K562 (cell line): ENCODE results near the gene ZFAND2A. TPM values are rescaled to one million over a fixed set of nuclear protein-coding genes. Genes with fewer than 3 reads are reported as not detected.

Experiments
- ATAC-seq: fragments of 200-7000 bp; cut with Tn5 transposase; 3 replicates; pipeline ENCODE4 v1.9.1; 2020; ENCODE audit warnings: moderate library complexity
- BruUV-seq: library from RNA; stranded (reverse); fragments of 400-500 nt; replicated peaks from 2 replicates; lab custom pipeline; 2021; lab: Mats Ljungman, UMichigan
- CTCF ChIA-PET: fragments of 300-600 bp; formaldehyde crosslinking; extraction: SDS; loops from one replicate; lab custom pipeline; 2021; ENCODE audit warnings: low intra/inter-chr PET ratio; lab: Yijun Ruan, JAX
- POLR2A ChIA-PET: fragments of 300-600, 350-650 bp; sonication (Branson Sonifier 250); formaldehyde crosslinking; extraction: SDS; loops from one replicate; lab custom pipeline; 2021; ENCODE audit warnings: antibody characterized with exemption, inconsistent platforms; lab: Yijun Ruan, JAX
- DNase-seq, 4 experiments: peaks; one replicate each; pipeline versions ENCODE4 v3.0.0 to v3.0.0-alpha.2; 2011 to 2018; ENCODE audit warnings: low spot score in 3 of 4, mixed read lengths in 3 of 4; ENCODE audit errors: extremely low read depth in 1 of 4
- FAIRE-seq: peaks from 2 replicates; lab custom pipeline; 2011; peaks lifted over from hg19 to GRCh38; lab: Jason Lieb, UNC
- H2AFZ ChIP-seq: 2 replicates; pipeline ENCODE4 v1.6.0; 2011; ENCODE audit warnings: low read depth, low read length, control low read depth, inconsistent platforms
- H3K27ac ChIP-seq: fragments of 200-600 bp; 3 replicates; pipeline ENCODE4 v1.8.0; 2011; ENCODE audit warnings: low read depth, mild to moderate bottlenecking, control low read depth, inconsistent platforms, low read length, moderate library complexity, mixed read lengths; ENCODE audit errors: extremely low read depth
- H3K27me3 ChIP-seq, 2 experiments: fragments of 300-600 bp in 1 of 2; 2 replicates in 1 of 2; 3 replicates in 1 of 2; pipeline versions ENCODE4 v1.6.0 to v1.8.0; 2011; ENCODE audit warnings: inconsistent platforms in 2 of 2, low read length in 2 of 2, mild to moderate bottlenecking in 1 of 2, mixed read lengths in 1 of 2, moderate library complexity in 1 of 2; ENCODE audit not compliant: control insufficient read depth in 2 of 2, insufficient read depth in 2 of 2
- H3K36me3 ChIP-seq: fragments of 300-600 bp; 3 replicates; pipeline ENCODE4 v1.8.0; 2011; ENCODE audit warnings: mild to moderate bottlenecking, low read length, inconsistent platforms; ENCODE audit not compliant: control insufficient read depth, insufficient read depth
- H3K4me1 ChIP-seq, 2 experiments: fragments of 200-600 bp in 1 of 2; replicated peaks in 1 of 2; 2 replicates in 1 of 2; 3 replicates in 1 of 2; pipeline versions ENCODE4 v1.5.1 to v1.8.0; 2011; ENCODE audit warnings: inconsistent platforms in 2 of 2, low read length in 2 of 2, mild to moderate bottlenecking in 1 of 2, mixed read lengths in 1 of 2, moderate library complexity in 1 of 2; ENCODE audit not compliant: control insufficient read depth in 2 of 2, insufficient read depth in 2 of 2
- H3K4me2 ChIP-seq: 2 replicates; pipeline ENCODE4 v1.6.1; 2011; ENCODE audit warnings: low read length, control low read depth, inconsistent platforms, mixed read lengths; ENCODE audit not compliant: insufficient read depth
- H3K4me3 ChIP-seq: fragments of 200-600 bp; sonication (generic), shearing (Covaris generic); 2 replicates; pipeline ENCODE4 v1.5.1; 2016; ENCODE audit warnings: control low read depth, inconsistent platforms
- H3K79me2 ChIP-seq: fragments of 200-600 bp; 3 replicates; pipeline ENCODE4 v1.8.0; 2011; ENCODE audit warnings: low read length, inconsistent platforms; ENCODE audit not compliant: control insufficient read depth, insufficient read depth
- H3K9ac ChIP-seq, 2 experiments: 2 replicates each; pipeline versions ENCODE4 v1.6.0 to v1.6.1; 2011; ENCODE audit warnings: low read depth in 2 of 2, low read length in 2 of 2, control low read depth in 1 of 2, inconsistent platforms in 1 of 2, mild to moderate bottlenecking in 1 of 2, mixed read lengths in 1 of 2; ENCODE audit not compliant: insufficient read depth in 1 of 2
- H3K9me1 ChIP-seq: one replicate; pipeline ENCODE4 v1.6.0; 2011; ENCODE audit warnings: inconsistent platforms, mild to moderate bottlenecking, low read length, moderate library complexity; ENCODE audit not compliant: control insufficient read depth, insufficient read depth
- H3K9me3 ChIP-seq: replicated peaks from 2 replicates; pipeline ENCODE4 v1.5.1; 2011; ENCODE audit warnings: low read depth, low read length, inconsistent platforms; ENCODE audit not compliant: control insufficient read depth, insufficient read depth
- H4K20me1 ChIP-seq: replicated peaks from 2 replicates; pipeline ENCODE4 v1.6.1; 2011; ENCODE audit warnings: low read length, inconsistent platforms, mixed read lengths; ENCODE audit not compliant: control insufficient read depth, insufficient read depth
- ARID4B ChIP-seq: sonication (generic); formaldehyde crosslinking; IDR thresholded peaks from 2 replicates; pipeline ENCODE4 v1.8.0; 2022; ENCODE audit warnings: mild to moderate bottlenecking, missing genetic modification reagents
- BDP1 ChIP-seq: IDR thresholded peaks from 3 replicates; pipeline ENCODE4 v1.6.1; 2011; ENCODE audit not compliant: insufficient read length, insufficient read depth
- HNRNPH1 ChIP-seq: fragments of 200-400 bp; formaldehyde crosslinking; optimal IDR thresholded peaks from 2 replicates; pipeline ENCODE3; 2017; ENCODE audit warnings: low read depth, mild to moderate bottlenecking, low read length, moderate library complexity
- LEF1 ChIP-seq: fragments of 450-650 bp; IDR thresholded peaks from 2 replicates; pipeline ENCODE4 v1.6.1; 2016; ENCODE audit warnings: mild to moderate bottlenecking
- MEF2A ChIP-seq: IDR thresholded peaks from 2 replicates; pipeline ENCODE4 v1.6.1; 2011; ENCODE audit warnings: low read depth, mild to moderate bottlenecking, low read length, moderate library complexity; ENCODE audit not compliant: control insufficient read depth
- MEF2D ChIP-seq: conservative IDR thresholded peaks from 2 replicates; pipeline ENCODE4 v1.6.1; 2016; ENCODE audit warnings: low read depth, missing genetic modification characterization, missing compliant biosample characterization
- MTA3 ChIP-seq: fragments of 450-650 bp; formaldehyde crosslinking; IDR thresholded peaks from 2 replicates; pipeline ENCODE4 v1.6.1; 2017; ENCODE audit warnings: mild to moderate bottlenecking, borderline replicate concordance
- TRIM28 ChIP-seq: fragments of 450-650 bp; IDR thresholded peaks from 2 replicates; pipeline ENCODE4 v1.6.1; 2017
- ZEB2 ChIP-seq: fragments of 450-650 bp; IDR thresholded peaks from 2 replicates; pipeline ENCODE4 v1.6.1; 2016
- ZNF780A ChIP-seq: fragments of 250-450 bp; sonication (Bioruptor Pico); IDR thresholded peaks from 2 replicates; pipeline ENCODE4 v1.5.0; 2021; ENCODE audit warnings: mild to moderate bottlenecking
- WGBS: fragments of 100-300 bp; shearing (Covaris generic); methylation state at CpG from one replicate; pipeline ENCODE4 v1.1.6; 2016; ENCODE audit warnings: low coverage, mixed read lengths; ENCODE audit not compliant: insufficient coverage; ENCODE audit errors: missing lambda C conversion rate; 5-methylcytosine and 5-hydroxymethylcytosine counted together
- in situ Hi-C: fragments of 300-500 bp; cut with MboI; formaldehyde crosslinking; loops from 4 replicates; pipeline ENCODE4 v1.15.0; 2018; ENCODE audit warnings: inconsistent platforms, mixed read lengths
- intact Hi-C: fragments of 100-400 bp; cut with micrococcal nuclease; formaldehyde crosslinking; loops from 2 replicates; pipeline ENCODE4 v1.14.2; 2022
- polyA plus RNA-seq, 8 experiments: library from polyadenylated mRNA; depleted of rRNA in 4 of 8; stranded (reverse) in 5 of 8; unstranded in 3 of 8; fragments of >200 nt; fragmentation: Nextera tagmentation in 2 of 8; fragmentation: Illumina TruSeq in 1 of 8; extraction: Ambion mirVana in 2 of 8; extraction: Trizol in 1 of 8; gene quantifications; 2 replicates each; pipeline versions ENCODE4 v1.2.1 to v1.2.3, GENCODE V29; 2011 to 2014; ENCODE audit warnings: inconsistent platforms in 1 of 8, missing spikeins in 1 of 8
- total RNA-seq, 7 experiments: library from RNA; depleted of rRNA in 6 of 7; stranded (reverse); fragments of >200 nt in 6 of 7; fragmentation: Illumina TruSeq in 2 of 7; extraction: Trizol in 2 of 7; gene quantifications; 2 replicates each; pipeline versions ENCODE4 v1.2.1 to v1.2.3, GENCODE V29; 2011 to 2021; ENCODE audit warnings: low replicate concordance in 1 of 7

Gene ZFAND2A
- total and polyA plus RNA-seq, 9 of the 15 experiments (the other 6 are each of a cell fraction or from before 2014, with no cell fraction given), result 16.8 to 56.8 (median 26.1) TPM

GRCh38 chr7:1131471-1132265 lies 28.3 kb downstream of the ZFAND2A start:
- Histone ChIP-seq H3K79me2 (peaks cover 23% of the 10 kb centered on the region), H3K36me3 (peaks cover 5% of the 10 kb centered on the region), H3K4me1 (peaks cover 0 to 5% of the 10 kb centered on the region in 2 experiments; a peak in 3 of 5 replicates), H3K9ac (no peak overlapping the region), H3K4me3 (no peak overlapping the region), H3K9me3 (no peaks in the 10 kb centered on the region), H3K27me3 (no peaks in the 10 kb centered on the region), H3K4me2 (no peak overlapping the region), H4K20me1 (no peaks in the 10 kb centered on the region), H3K9me1 (no peaks in the 10 kb centered on the region), H3K27ac (no peak overlapping the region), H2AFZ (no peak overlapping the region)
- intact Hi-C loops, result no loop called here
- FAIRE-seq, result no peak
- ChIA-PET CTCF (no interaction called here), POLR2A (no interaction called here)
- WGBS, result 50% methylated on average over 2 of the region's 2 CpGs
- ATAC-seq, result no peak
- in situ Hi-C loops, result no loop called here
- TF ChIP-seq LEF1 (no peak), MEF2D (peak; percentile 59; the same call in 1 of the 2 replicates), BDP1 (no peak), ARID4B (CRISPR knock-in tag) (no peak), ZEB2 (no peak), TRIM28 (no peak), HNRNPH1 (no peak), MTA3 (no peak), ZNF780A (CRISPR knock-in tag) (no peak), MEF2A (peak; percentile 88)
- TSS peak; percentile 29 for BruUV-seq
- DNase-seq, result no peak
